ENCODE data around the gene UBE2QL1. TPM values are rescaled to one million over a fixed set of nuclear protein-coding genes. Genes with fewer than 3 reads are reported as not detected.

UBE2QL1 gene
- total RNA-seq, 1 experiment from 2014 or later = not detected

DNA sequence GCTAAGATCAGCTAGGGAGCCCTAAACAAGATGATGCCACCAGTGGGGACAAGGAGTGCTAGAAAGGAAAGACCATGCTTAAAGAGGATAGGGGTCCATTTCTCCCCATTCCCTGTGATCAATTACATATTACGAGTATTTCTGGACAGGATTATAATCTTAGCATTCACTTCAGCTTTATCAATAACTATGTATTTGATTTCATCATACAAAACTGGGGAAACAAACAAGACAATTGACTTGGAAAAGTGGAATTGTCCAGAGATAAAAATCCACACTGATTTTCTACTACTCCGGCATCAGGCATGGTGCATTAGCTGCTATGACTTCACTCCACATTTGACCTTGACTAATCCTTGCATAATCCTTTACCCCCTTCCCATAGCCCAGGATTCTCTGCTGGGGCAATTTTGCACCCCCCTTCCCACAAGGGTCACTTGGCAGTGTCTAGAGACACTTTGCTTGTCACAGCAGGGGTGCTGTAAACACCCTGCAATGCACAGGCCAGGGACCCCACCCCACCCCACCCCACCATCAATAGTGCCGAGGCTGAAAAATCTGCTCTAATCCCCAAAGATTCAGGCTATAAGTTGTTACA is 29.9 kb upstream of the UBE2QL1 start:
- Histone ChIP-seq H3K9ac (ENCODE audit: low read length) (no peak overlapping the region), H3K27me3 (ENCODE audit: insufficient read depth, low read length) (peaks cover 38% of the 10 kb centered on the region), H3K4me3 (replicated peaks in 1 of 2; ENCODE audit: low read depth in 1 of 2, low read length in 2 of 2) (no peak overlapping the region), H3K9me2 (ENCODE audit: insufficient read depth) (no peaks in the 10 kb centered on the region), H3K27ac (ENCODE audit: low read depth, low read length) (no peak overlapping the region), H2AFZ (ENCODE audit: low read depth, low read length, poor library complexity, severe bottlenecking) (no peak overlapping the region), H3K36me3 (ENCODE audit: control insufficient read depth in 1 of 2, insufficient read depth in 2 of 2, low read length in 2 of 2) (no peaks in the 10 kb centered on the region), H3K9me3 (ENCODE audit: control insufficient read depth in 1 of 2, insufficient read depth in 1 of 2, low read depth in 1 of 2, low read length in 2 of 2) (no peaks in the 10 kb centered on the region), H3K79me2 (ENCODE audit: insufficient read depth, low read length) (no peaks in the 10 kb centered on the region), H4K20me1 (ENCODE audit: insufficient read depth) (no peaks in the 10 kb centered on the region), H3K4me1 (ENCODE audit: control insufficient read depth in 1 of 2, insufficient read depth in 2 of 2, low read length in 2 of 2) (no peaks in the 10 kb centered on the region), H3K4me2 (ENCODE audit: low read length) (no peak overlapping the region)
- ChIA-PET CTCF (no interaction called here), POLR2A (no interaction called here), RAD21 (ENCODE audit: low non-redundant PET in 1 of 2, low total read pairs in 2 of 2, uncharacterized antibody in 2 of 2, unreplicated experiment in 2 of 2) (no interaction called here)
- BruUV-seq (replicated peaks) = no TSS peak
- no peak for ATAC-seq
- intact Hi-C loops (cut with micrococcal nuclease) = no loop called here
- TF ChIP-seq EZH2 (IDR thresholded peaks at IDR 0.05) = no peak
- TF ChIP-seq CTCF (IDR thresholded peaks at IDR 0.05 in 2 of 3, conservative IDR thresholded peaks at IDR 0.05 in 1 of 3; ENCODE audit: borderline replicate concordance in 1 of 3, insufficient read depth in 1 of 3, low read depth in 2 of 3, low read length in 2 of 3) = no peak
- TF ChIP-seq YY1 (IDR thresholded peaks at IDR 0.05; ENCODE audit: extremely low read depth, insufficient replicate concordance, low read depth, low read length) = no peak
- TF ChIP-seq REST (IDR thresholded peaks at IDR 0.05; ENCODE audit: low read depth) = no peak
- no peak for TF ChIP-seq ZBTB33 (IDR thresholded peaks at IDR 0.05; ENCODE audit: extremely low read depth, insufficient replicate concordance, low read length)
- TF ChIP-seq JUND (IDR thresholded peaks at IDR 0.05) = no peak
- TF ChIP-seq TCF7L2 (IDR thresholded peaks at IDR 0.05; ENCODE audit: borderline replicate concordance, extremely low read depth, insufficient read depth, insufficient read length) = no peak
- TF ChIP-seq SRF (IDR thresholded peaks at IDR 0.05; ENCODE audit: low read depth) = no peak
- no peak for TF ChIP-seq SP1 (IDR thresholded peaks at IDR 0.05; ENCODE audit: low read depth)
- TF ChIP-seq EGR1 (IDR thresholded peaks at IDR 0.05; ENCODE audit: low read depth) = no peak
- TF ChIP-seq POLR2AphosphoS5 (IDR thresholded peaks at IDR 0.05; ENCODE audit: low read depth, low read length) = no peak
- TF ChIP-seq CEBPB (IDR thresholded peaks at IDR 0.05; ENCODE audit: low read depth) = no peak
- TF ChIP-seq ELF1 (IDR thresholded peaks at IDR 0.05; ENCODE audit: borderline replicate concordance, low read depth) = no peak
- no peak for TF ChIP-seq RAD21 (IDR thresholded peaks at IDR 0.05; ENCODE audit: low read depth)
- TF ChIP-seq SIN3A (IDR thresholded peaks at IDR 0.05; ENCODE audit: low read depth) = no peak
- TF ChIP-seq POLR2A (IDR thresholded peaks at IDR 0.05; ENCODE audit: borderline replicate concordance, extremely low read depth, insufficient read depth, insufficient read length) = no peak
- TF ChIP-seq ATF3 (IDR thresholded peaks at IDR 0.05) = no peak
- TF ChIP-seq ZFX (IDR thresholded peaks at IDR 0.05) = no peak
- no peak for TF ChIP-seq FOSL1 (IDR thresholded peaks at IDR 0.05; ENCODE audit: low read depth)
- no peak for TF ChIP-seq EZH2phosphoT487 (IDR thresholded peaks at IDR 0.05; ENCODE audit: borderline replicate concordance)
- no peak for DNase-seq (ENCODE audit: low read depth, low spot score)

Measured in HCT116 (cell line).